IMR-90 (cell line): ENCODE measurements around the gene TSEN34. TPM values are rescaled to one million over a fixed set of nuclear protein-coding genes. Genes with fewer than 3 reads are reported as not detected.

Source experiments
- ATAC-seq: fragments of 200-7000 bp; cut with Tn5 transposase; 2 replicates; pipeline ENCODE4 v1.9.1; 2020; ENCODE audit warnings: low read depth, mild to moderate bottlenecking, moderate library complexity
- BruUV-seq: library from RNA; stranded (reverse); fragments of 400-500 nt; replicated peaks from 2 replicates; lab custom pipeline; 2021; lab: Mats Ljungman, UMichigan
- CTCF ChIA-PET: fragments of 300-600 bp; formaldehyde crosslinking; extraction: SDS; loops from one replicate; lab custom pipeline; 2021; ENCODE audit warnings: antibody characterized with exemption; lab: Yijun Ruan, JAX
- POLR2A ChIA-PET: fragments of 300-600 bp; sonication (Branson Sonifier 250); formaldehyde crosslinking; loops from one replicate; lab custom pipeline; 2022; ENCODE audit warnings: antibody characterized with exemption; ENCODE audit not compliant: unreplicated experiment; lab: Charles Lee
- DNase-seq: peaks from one replicate; pipeline ENCODE4 v3.0.0; 2013
- H2AFZ ChIP-seq: replicated peaks from 2 replicates; pipeline ENCODE3; 2013; ENCODE audit warnings: low read length, mild to moderate bottlenecking; ENCODE audit not compliant: poor library complexity
- H2AK5ac ChIP-seq: 2 replicates; pipeline ENCODE4 v1.6.1; 2013; ENCODE audit warnings: low read depth, low read length, inconsistent platforms
- H2AK9ac ChIP-seq: replicated peaks from 2 replicates; pipeline ENCODE3; 2013; ENCODE audit warnings: mild to moderate bottlenecking, low read depth, low read length, moderate library complexity; ENCODE audit not compliant: poor library complexity
- H2BK120ac ChIP-seq: 2 replicates; pipeline ENCODE4 v1.6.1; 2013; ENCODE audit warnings: low read depth, low read length, inconsistent platforms
- H2BK15ac ChIP-seq: 3 replicates; pipeline ENCODE4 v1.6.1; 2013; ENCODE audit warnings: low read depth, low read length, inconsistent platforms
- H2BK20ac ChIP-seq: 2 replicates; pipeline ENCODE4 v1.6.1; 2013; ENCODE audit warnings: low read depth, mild to moderate bottlenecking, inconsistent platforms, low read length, moderate library complexity
- H2BK5ac ChIP-seq: 2 replicates; pipeline ENCODE4 v1.6.1; 2013; ENCODE audit warnings: mild to moderate bottlenecking, low read depth, low read length, inconsistent platforms; ENCODE audit not compliant: poor library complexity, severe bottlenecking
- H3K14ac ChIP-seq: replicated peaks from 2 replicates; pipeline ENCODE4 v1.6.1; 2013; ENCODE audit warnings: low read depth, low read length, inconsistent platforms
- H3K18ac ChIP-seq: 2 replicates; pipeline ENCODE4 v1.6.1; 2013; ENCODE audit warnings: low read depth, low read length, control low read depth
- H3K23ac ChIP-seq: 2 replicates; pipeline ENCODE4 v1.6.1; 2013; ENCODE audit warnings: low read depth, low read length, inconsistent platforms
- H3K27ac ChIP-seq: 2 replicates; pipeline ENCODE4 v1.5.1; 2013; ENCODE audit warnings: mild to moderate bottlenecking, control low read depth, low read length; ENCODE audit not compliant: insufficient read depth
- H3K27me3 ChIP-seq: 2 replicates; pipeline ENCODE4 v1.6.1; 2013; ENCODE audit warnings: low read length; ENCODE audit not compliant: control insufficient read depth, insufficient read depth
- H3K36me3 ChIP-seq: 2 replicates; pipeline ENCODE4 v1.6.1; 2013; ENCODE audit warnings: low read length, mixed read lengths; ENCODE audit not compliant: control insufficient read depth, insufficient read depth
- H3K4ac ChIP-seq: 2 replicates; pipeline ENCODE4 v1.6.1; 2013; ENCODE audit warnings: low read depth, low read length, inconsistent platforms
- H3K4me1 ChIP-seq: 2 replicates; pipeline ENCODE4 v1.6.1; 2013; ENCODE audit warnings: low read length, mixed read lengths; ENCODE audit not compliant: control insufficient read depth, insufficient read depth
- H3K4me2 ChIP-seq: 2 replicates; pipeline ENCODE4 v1.6.1; 2013; ENCODE audit warnings: low read depth, mild to moderate bottlenecking, control low read depth, low read length, moderate library complexity
- H3K4me3 ChIP-seq: 2 replicates; pipeline ENCODE4 v1.5.1; 2013; ENCODE audit warnings: low read depth, mild to moderate bottlenecking, control low read depth, low read length, moderate library complexity; ENCODE audit not compliant: insufficient read depth
- H3K56ac ChIP-seq: 2 replicates; pipeline ENCODE4 v1.6.1; 2013; ENCODE audit warnings: low read length, inconsistent platforms; ENCODE audit not compliant: insufficient read depth; ENCODE audit errors: extremely low read depth
- H3K79me1 ChIP-seq, 2 experiments: 2 replicates each; pipeline ENCODE4 v1.6.1; 2013; ENCODE audit warnings: low read length in 2 of 2, inconsistent platforms in 1 of 2, low read depth in 1 of 2
- H3K9ac ChIP-seq: 2 replicates; pipeline ENCODE4 v1.6.1; 2013; ENCODE audit warnings: low read depth, low read length, control low read depth
- H3K9me1 ChIP-seq: 2 replicates; pipeline ENCODE4 v1.6.1; 2013; ENCODE audit warnings: low read length, inconsistent platforms; ENCODE audit not compliant: insufficient read depth
- H3K9me3 ChIP-seq: 2 replicates; pipeline ENCODE4 v1.6.1; 2013; ENCODE audit warnings: low read length; ENCODE audit not compliant: control insufficient read depth, insufficient read depth
- H4K20me1 ChIP-seq: 2 replicates; pipeline ENCODE4 v1.6.1; 2013; ENCODE audit warnings: low read length, inconsistent platforms; ENCODE audit not compliant: insufficient read depth
- H4K5ac ChIP-seq: 2 replicates; pipeline ENCODE4 v1.6.1; 2013; ENCODE audit warnings: mild to moderate bottlenecking, low read depth, low read length, control low read depth
- H4K8ac ChIP-seq, 2 experiments: 2 replicates each; pipeline ENCODE4 v1.6.1; 2013; ENCODE audit warnings: low read depth in 2 of 2, low read length in 2 of 2, control low read depth in 1 of 2, inconsistent platforms in 1 of 2
- H4K91ac ChIP-seq: 2 replicates; pipeline ENCODE4 v1.6.1; 2013; ENCODE audit warnings: low read depth, low read length, inconsistent platforms; ENCODE audit not compliant: insufficient read depth
- CHD1 ChIP-seq: IDR thresholded peaks from 2 replicates; pipeline ENCODE4 v1.6.1; 2012; ENCODE audit warnings: low read depth, low read length, improper control_type of control experiment
- MXI1 ChIP-seq: IDR thresholded peaks from 2 replicates; pipeline ENCODE4 v1.6.1; 2012; ENCODE audit warnings: low read depth, mild to moderate bottlenecking, low read length, moderate library complexity, borderline replicate concordance
- POLR2A ChIP-seq: IDR thresholded peaks from 2 replicates; pipeline ENCODE4 v1.6.1; 2012; ENCODE audit warnings: mild to moderate bottlenecking, low read depth, low read length
- SMC3 ChIP-seq: fragments of 150-350 bp; IDR thresholded peaks from 2 replicates; pipeline ENCODE4 v1.6.1; 2016; ENCODE audit warnings: low read depth, mild to moderate bottlenecking, antibody characterized with exemption, low read length, moderate library complexity
- WGBS, 2 experiments: methylation state at CpG; one replicate each; pipeline versions ENCODE4 v1.1.5 to v1.1.7; 2013; ENCODE audit warnings: missing lambda C conversion rate in 2 of 2; ENCODE audit not compliant: insufficient read length in 1 of 2; ENCODE audit errors: extremely low coverage in 2 of 2; 5-methylcytosine and 5-hydroxymethylcytosine counted together
- dilution Hi-C: fragments of 300-500 bp; cut with HindIII; formaldehyde crosslinking; loops from one replicate; pipeline ENCODE4 v1.14.3; 2018; ENCODE audit warnings: low sequenced_read_pairs; ENCODE audit not compliant: unreplicated experiment
- in situ Hi-C: fragments of 300-500 bp; cut with MboI; formaldehyde crosslinking; loops from 3 replicates; pipeline ENCODE4 v1.14.3; 2019; ENCODE audit warnings: low sequenced_read_pairs, inconsistent platforms, mixed read lengths
- intact Hi-C: fragments of 100-400 bp; cut with micrococcal nuclease; formaldehyde crosslinking; loops from 2 replicates; pipeline ENCODE4 v1.10.0; 2022
- polyA plus RNA-seq, 3 experiments: library from polyadenylated mRNA; depleted of rRNA; stranded (reverse); fragments of >200 nt; gene quantifications; 2 replicates each; pipeline ENCODE4 v1.2.3, GENCODE V29; 2012; ENCODE audit warnings: low replicate concordance in 1 of 3
- total RNA-seq: library from RNA; depleted of rRNA; stranded (reverse); fragments of >200 nt; gene quantifications from 2 replicates; pipeline ENCODE4 v1.2.3, GENCODE V29; 2012
- TF ChIP-seq, protein P1 (sequence below): fragments of 150-350 bp; IDR thresholded peaks from 2 replicates; pipeline ENCODE4 v1.6.1; 2016; ENCODE audit warnings: low read depth, mild to moderate bottlenecking, low read length, moderate library complexity, borderline replicate concordance
- TF ChIP-seq, protein P2 (sequence below): fragments of 150-350 bp; IDR thresholded peaks from 2 replicates; pipeline ENCODE4 v1.6.1; 2017; ENCODE audit warnings: mild to moderate bottlenecking, antibody characterized with exemption, low read length, low read depth

Gene TSEN34
- total and polyA plus RNA-seq, 2 of the 4 experiments (the other 2 are of a cell fraction), result 32.1 to 69.4 TPM

DNA sequence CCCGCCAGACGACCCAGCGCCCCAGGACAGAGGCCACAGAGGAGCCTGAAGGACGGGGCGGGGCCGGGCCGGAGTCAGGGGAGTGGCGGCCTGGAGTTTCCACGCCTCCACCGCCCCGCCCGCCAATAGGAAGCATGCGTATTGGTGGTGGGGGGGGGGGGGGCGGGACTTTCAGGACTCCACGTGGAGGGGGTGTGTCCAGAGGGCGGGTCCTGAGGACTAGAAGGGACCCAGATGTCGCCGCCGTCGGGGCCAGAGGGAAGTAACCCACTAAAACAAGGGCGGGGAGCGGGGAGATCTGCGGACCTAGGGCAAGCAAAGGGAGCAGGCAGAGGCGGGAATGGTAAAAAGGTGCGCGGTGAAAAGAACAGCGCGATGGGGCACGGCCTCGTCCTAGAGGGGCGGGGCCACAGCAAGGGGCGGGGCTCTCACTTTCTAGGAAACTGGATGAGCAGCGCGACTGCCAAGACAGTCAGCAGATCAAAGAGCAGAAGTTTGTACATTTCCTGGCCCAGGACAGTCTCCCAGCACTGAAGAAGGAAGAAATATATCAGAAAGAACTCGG lies 28.8 kb upstream of the TSEN34 start:
- dilution Hi-C loops, result no loop called here

More for the DNA sequence above, 28.8 kb upstream of the TSEN34 start:
- peaks cover 10 to 31% of the 10 kb centered on the region in 2 experiments; a peak in 3 of 4 replicates for H3K79me1 ChIP-seq
- intact Hi-C loops, result no loop called here
- no peak overlapping the region for H2BK15ac ChIP-seq
- ATAC-seq (peak; percentile 22), DNase-seq (peak; percentile 44)
- no peak overlapping the region for H3K14ac ChIP-seq
- H2AK5ac ChIP-seq, result no peak overlapping the region
- TF ChIP-seq CHD1 (no peak), SMC3 (no peak), POLR2A (no peak), MXI1 (peak; percentile 58)
- TF ChIP-seq, protein P1, sequence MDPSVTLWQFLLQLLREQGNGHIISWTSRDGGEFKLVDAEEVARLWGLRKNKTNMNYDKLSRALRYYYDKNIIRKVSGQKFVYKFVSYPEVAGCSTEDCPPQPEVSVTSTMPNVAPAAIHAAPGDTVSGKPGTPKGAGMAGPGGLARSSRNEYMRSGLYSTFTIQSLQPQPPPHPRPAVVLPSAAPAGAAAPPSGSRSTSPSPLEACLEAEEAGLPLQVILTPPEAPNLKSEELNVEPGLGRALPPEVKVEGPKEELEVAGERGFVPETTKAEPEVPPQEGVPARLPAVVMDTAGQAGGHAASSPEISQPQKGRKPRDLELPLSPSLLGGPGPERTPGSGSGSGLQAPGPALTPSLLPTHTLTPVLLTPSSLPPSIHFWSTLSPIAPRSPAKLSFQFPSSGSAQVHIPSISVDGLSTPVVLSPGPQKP, result no peak
- TF ChIP-seq, protein P2, sequence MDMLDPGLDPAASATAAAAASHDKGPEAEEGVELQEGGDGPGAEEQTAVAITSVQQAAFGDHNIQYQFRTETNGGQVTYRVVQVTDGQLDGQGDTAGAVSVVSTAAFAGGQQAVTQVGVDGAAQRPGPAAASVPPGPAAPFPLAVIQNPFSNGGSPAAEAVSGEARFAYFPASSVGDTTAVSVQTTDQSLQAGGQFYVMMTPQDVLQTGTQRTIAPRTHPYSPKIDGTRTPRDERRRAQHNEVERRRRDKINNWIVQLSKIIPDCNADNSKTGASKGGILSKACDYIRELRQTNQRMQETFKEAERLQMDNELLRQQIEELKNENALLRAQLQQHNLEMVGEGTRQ, result peak; percentile 19; the same call in 1 of the 2 replicates
- no peaks in the 10 kb centered on the region for H4K20me1 ChIP-seq
- H3K36me3 ChIP-seq, result peaks cover 4% of the 10 kb centered on the region; the same call in 1 of the 2 replicates
- H3K27ac ChIP-seq, result no peak overlapping the region
- no peak overlapping the region for H4K5ac ChIP-seq
- peak overlapping the region; percentile 86 for H3K4me2 ChIP-seq
- H3K4me1 ChIP-seq, result peaks cover 11% of the 10 kb centered on the region
- H3K56ac ChIP-seq, result no peak overlapping the region
- H3K23ac ChIP-seq, result no peak overlapping the region
- 6% methylated on average over 26 of the region's 35 CpGs; no CpG with 5 or more reads in 1 of the 2 experiments for WGBS, 2 experiments
- H2BK5ac ChIP-seq, result no peak overlapping the region
- ChIA-PET POLR2A (no interaction called here), CTCF (no interaction called here)
- in situ Hi-C loops, result no loop called here
- H3K18ac ChIP-seq, result no peak overlapping the region
- H4K8ac ChIP-seq, result peak overlapping the region in 1 of 2 experiments; percentile 28; a peak in 1 of 4 replicates
- no peak overlapping the region for H3K9ac ChIP-seq
- H2AFZ ChIP-seq, result peak overlapping the region; percentile 89
- no peak overlapping the region for H4K91ac ChIP-seq
- no peaks in the 10 kb centered on the region; the same call in none of the 2 replicates for H3K9me1 ChIP-seq
- H2BK120ac ChIP-seq, result no peak overlapping the region
- no peak overlapping the region for H3K4ac ChIP-seq
- peak overlapping the region; percentile 55 for H2AK9ac ChIP-seq
- H3K4me3 ChIP-seq, result peak overlapping the region; percentile 76
- H3K27me3 ChIP-seq, result no peaks in the 10 kb centered on the region
- BruUV-seq, result no TSS peak
- no peaks in the 10 kb centered on the region for H3K9me3 ChIP-seq
- H2BK20ac ChIP-seq, result no peak overlapping the region
